Measurements from ENCODE around the gene GIMAP1.

The GIMAP1 gene

GRCh38 chr7:150738092-150738491 is 21.7 kb downstream of the GIMAP1 start:
- H3K4me2 ChIP-seq (ENCODE audit: low read length), result no peak overlapping the region
- H3K56ac ChIP-seq (ENCODE audit: low read length), result no peak overlapping the region
- no peak overlapping the region for H2AK5ac ChIP-seq (ENCODE audit: low read length)
- no peak overlapping the region for H2BK5ac ChIP-seq (ENCODE audit: low read length)
- H3K4me1 ChIP-seq (ENCODE audit: control insufficient read depth, low read depth, low read length), result peaks cover 3% of the 10 kb centered on the region
- no peak overlapping the region for H3K18ac ChIP-seq (ENCODE audit: low read length)
- peaks cover 62% of the 10 kb centered on the region for H3K27me3 ChIP-seq (ENCODE audit: insufficient read depth, low read length, poor library complexity)
- no peaks in the 10 kb centered on the region for H3K79me2 ChIP-seq (ENCODE audit: control insufficient read depth, insufficient read depth, low read length)
- no peak overlapping the region for H3K4ac ChIP-seq (ENCODE audit: low read depth, low read length)
- no peak overlapping the region for H3K23ac ChIP-seq (ENCODE audit: low read length)
- H3K27ac ChIP-seq (ENCODE audit: low read depth, low read length), result no peak overlapping the region
- no CpG with 5 or more reads among the region's 5 CpGs for WGBS (ENCODE audit: extremely low coverage, insufficient coverage, low lambda C conversion rate)
- H3K9ac ChIP-seq (ENCODE audit: low read length), result no peak overlapping the region
- H4K5ac ChIP-seq (ENCODE audit: low read length), result no peak overlapping the region
- H3K79me1 ChIP-seq (ENCODE audit: low read length), result no peaks in the 10 kb centered on the region
- H4K8ac ChIP-seq (ENCODE audit: low read depth, low read length), result no peak overlapping the region
- H2BK15ac ChIP-seq (replicated peaks; ENCODE audit: low read depth), result no peak overlapping the region
- H2BK120ac ChIP-seq (ENCODE audit: low read depth, low read length), result no peak overlapping the region
- H3K36me3 ChIP-seq (ENCODE audit: control insufficient read depth, insufficient read depth, low read length), result no peaks in the 10 kb centered on the region
- no peak for DNase-seq
- H3K4me3 ChIP-seq (ENCODE audit: low read length), result no peak overlapping the region

- H3K27me3 ChIP-seq (ENCODE audit: insufficient read depth, low read length, poor library complexity), result peaks cover 60% of the 10 kb centered on the region
- no peak overlapping the region for H3K18ac ChIP-seq (ENCODE audit: low read length)
- no peak overlapping the region for H3K23ac ChIP-seq (ENCODE audit: low read length)
- H3K4ac ChIP-seq (ENCODE audit: low read depth, low read length), result no peak overlapping the region
- no peak overlapping the region for H2AK5ac ChIP-seq (ENCODE audit: low read length)
- H3K56ac ChIP-seq (ENCODE audit: low read length), result no peak overlapping the region
- no peak overlapping the region for H4K8ac ChIP-seq (ENCODE audit: low read depth, low read length)
- no peaks in the 10 kb centered on the region for H3K79me1 ChIP-seq (ENCODE audit: low read length)
- no peak overlapping the region for H2BK5ac ChIP-seq (ENCODE audit: low read length)
- H3K9ac ChIP-seq (ENCODE audit: low read length), result no peak overlapping the region
- H2BK15ac ChIP-seq (replicated peaks; ENCODE audit: low read depth), result no peak overlapping the region
- no peak overlapping the region for H3K27ac ChIP-seq (ENCODE audit: low read depth, low read length)
- H3K4me2 ChIP-seq (ENCODE audit: low read length), result no peak overlapping the region
- no peaks in the 10 kb centered on the region for H3K79me2 ChIP-seq (ENCODE audit: control insufficient read depth, insufficient read depth, low read length)
- no peak overlapping the region for H4K5ac ChIP-seq (ENCODE audit: low read length)
- DNase-seq, result no peak
- no peak overlapping the region for H3K4me3 ChIP-seq (ENCODE audit: low read length)
- WGBS (ENCODE audit: extremely low coverage, insufficient coverage, low lambda C conversion rate), result no CpG with 5 or more reads among the region's 5 CpGs
- no peak overlapping the region for H2BK120ac ChIP-seq (ENCODE audit: low read depth, low read length)
- H3K4me1 ChIP-seq (ENCODE audit: control insufficient read depth, low read depth, low read length), result peaks cover 3% of the 10 kb centered on the region
- H3K36me3 ChIP-seq (ENCODE audit: control insufficient read depth, insufficient read depth, low read length), result no peaks in the 10 kb centered on the region
Measured at GRCh38 chr7:150738591-150739001, 22.2 kb downstream of the GIMAP1 start.

GRCh38 chr7:150739033-150739432 is 22.6 kb downstream of the GIMAP1 start:
- Histone ChIP-seq H3K79me2 (ENCODE audit: control insufficient read depth, insufficient read depth, low read length) (no peaks in the 10 kb centered on the region), H3K56ac (ENCODE audit: low read length) (no peak overlapping the region), H3K18ac (ENCODE audit: low read length) (no peak overlapping the region), H3K4me3 (ENCODE audit: low read length) (no peak overlapping the region), H3K9ac (ENCODE audit: low read length) (no peak overlapping the region), H4K5ac (ENCODE audit: low read length) (no peak overlapping the region), H3K4me2 (ENCODE audit: low read length) (no peak overlapping the region), H3K27ac (ENCODE audit: low read depth, low read length) (no peak overlapping the region), H3K4me1 (ENCODE audit: control insufficient read depth, low read depth, low read length) (peaks cover 3% of the 10 kb centered on the region), H2AK5ac (ENCODE audit: low read length) (no peak overlapping the region), H2BK15ac (replicated peaks; ENCODE audit: low read depth) (no peak overlapping the region), H3K4ac (ENCODE audit: low read depth, low read length) (no peak overlapping the region), H4K8ac (ENCODE audit: low read depth, low read length) (no peak overlapping the region), H2BK5ac (ENCODE audit: low read length) (no peak overlapping the region), H3K79me1 (ENCODE audit: low read length) (no peaks in the 10 kb centered on the region), H3K36me3 (ENCODE audit: control insufficient read depth, insufficient read depth, low read length) (no peaks in the 10 kb centered on the region), H3K23ac (ENCODE audit: low read length) (no peak overlapping the region), H2BK120ac (ENCODE audit: low read depth, low read length) (no peak overlapping the region), H3K27me3 (ENCODE audit: insufficient read depth, low read length, poor library complexity) (peaks cover 61% of the 10 kb centered on the region)
- no peak for DNase-seq

- Histone ChIP-seq H3K79me1 (ENCODE audit: low read length) (no peaks in the 10 kb centered on the region), H3K27ac (ENCODE audit: low read depth, low read length) (no peak overlapping the region), H3K56ac (ENCODE audit: low read length) (no peak overlapping the region), H3K4me2 (ENCODE audit: low read length) (no peak overlapping the region), H3K79me2 (ENCODE audit: control insufficient read depth, insufficient read depth, low read length) (no peaks in the 10 kb centered on the region), H3K36me3 (ENCODE audit: control insufficient read depth, insufficient read depth, low read length) (no peaks in the 10 kb centered on the region), H3K27me3 (ENCODE audit: insufficient read depth, low read length, poor library complexity) (peaks cover 58% of the 10 kb centered on the region), H3K4ac (ENCODE audit: low read depth, low read length) (no peak overlapping the region), H3K9ac (ENCODE audit: low read length) (no peak overlapping the region), H2BK15ac (replicated peaks; ENCODE audit: low read depth) (no peak overlapping the region), H3K4me1 (ENCODE audit: control insufficient read depth, low read depth, low read length) (peaks cover 3% of the 10 kb centered on the region), H4K5ac (ENCODE audit: low read length) (no peak overlapping the region), H4K8ac (ENCODE audit: low read depth, low read length) (no peak overlapping the region), H3K23ac (ENCODE audit: low read length) (no peak overlapping the region), H2BK5ac (ENCODE audit: low read length) (no peak overlapping the region), H2BK120ac (ENCODE audit: low read depth, low read length) (no peak overlapping the region), H3K4me3 (ENCODE audit: low read length) (no peak overlapping the region), H3K18ac (ENCODE audit: low read length) (no peak overlapping the region), H2AK5ac (ENCODE audit: low read length) (no peak overlapping the region)
- DNase-seq, result no peak
- no CpG with 5 or more reads among the region's 10 CpGs for WGBS (ENCODE audit: extremely low coverage, insufficient coverage, low lambda C conversion rate)
Measured at GRCh38 chr7:150740053-150740452, 23.6 kb downstream of the GIMAP1 start.

DNA sequence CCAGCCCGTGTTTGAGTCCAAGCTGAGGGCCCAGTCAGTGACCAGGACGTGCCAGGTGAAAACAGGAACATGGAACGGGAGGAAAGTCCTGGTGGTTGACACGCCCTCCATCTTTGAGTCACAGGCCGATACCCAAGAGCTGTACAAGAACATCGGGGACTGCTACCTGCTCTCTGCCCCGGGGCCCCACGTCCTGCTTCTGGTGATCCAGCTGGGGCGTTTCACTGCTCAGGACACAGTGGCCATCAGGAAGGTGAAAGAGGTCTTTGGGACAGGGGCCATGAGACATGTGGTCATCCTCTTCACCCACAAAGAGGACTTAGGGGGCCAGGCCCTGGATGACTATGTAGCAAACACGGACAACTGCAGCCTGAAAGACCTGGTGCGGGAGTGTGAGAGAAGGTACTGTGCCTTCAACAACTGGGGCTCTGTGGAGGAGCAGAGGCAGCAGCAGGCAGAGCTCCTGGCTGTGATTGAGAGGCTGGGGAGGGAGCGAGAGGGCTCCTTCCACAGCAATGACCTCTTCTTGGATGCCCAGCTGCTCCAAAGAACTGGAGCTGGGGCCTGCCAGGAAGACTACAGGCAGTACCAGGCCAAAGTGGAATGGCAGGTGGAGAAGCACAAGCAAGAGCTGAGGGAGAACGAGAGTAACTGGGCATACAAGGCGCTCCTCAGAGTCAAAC is 26.0 kb downstream of the GIMAP1 start:
- peaks cover 56% of the 10 kb centered on the region for H3K27me3 ChIP-seq (ENCODE audit: insufficient read depth, low read length, poor library complexity)

DNA sequence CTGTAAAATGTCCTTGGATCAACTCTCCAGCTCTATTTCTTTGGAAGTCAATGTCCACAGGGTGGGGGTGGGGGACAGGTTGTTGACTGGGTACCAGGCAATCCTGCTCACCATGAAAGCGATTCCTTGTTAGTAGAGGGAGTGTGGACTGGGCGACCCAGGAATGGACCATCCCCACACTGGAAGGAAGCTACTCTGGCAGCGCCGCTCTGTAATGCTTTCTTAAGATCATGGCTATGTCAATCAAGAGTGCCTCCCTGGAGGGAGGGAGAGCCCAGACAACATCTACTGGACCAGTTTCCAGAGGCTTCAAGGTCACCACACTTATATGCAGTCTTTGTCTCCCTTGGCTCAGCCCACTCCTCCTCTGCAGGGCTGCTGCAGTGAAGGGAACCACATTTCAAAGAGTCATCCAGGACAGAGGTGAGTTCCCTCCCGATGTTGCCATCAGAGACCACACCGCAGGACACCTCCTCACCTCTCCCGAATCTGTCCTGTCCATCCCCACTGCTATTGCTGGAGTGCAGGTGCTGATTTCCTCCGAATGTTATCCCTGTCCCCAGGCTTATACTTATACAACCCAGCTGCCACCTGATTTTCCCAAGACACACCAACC is 27.7 kb downstream of the GIMAP1 start:
- Histone ChIP-seq H3K27me3 (ENCODE audit: insufficient read depth, low read length, poor library complexity) (peaks cover 46% of the 10 kb centered on the region), H3K18ac (ENCODE audit: low read length) (no peak overlapping the region)

More for the DNA sequence above, 26.0 kb downstream of the GIMAP1 start:
- Histone ChIP-seq H3K56ac (ENCODE audit: low read length) (no peak overlapping the region), H3K23ac (ENCODE audit: low read length) (no peak overlapping the region), H3K4me1 (ENCODE audit: control insufficient read depth, low read depth, low read length) (no peaks in the 10 kb centered on the region), H3K79me2 (ENCODE audit: control insufficient read depth, insufficient read depth, low read length) (no peaks in the 10 kb centered on the region), H3K4ac (ENCODE audit: low read depth, low read length) (no peak overlapping the region), H3K18ac (ENCODE audit: low read length) (no peak overlapping the region), H2AK5ac (ENCODE audit: low read length) (no peak overlapping the region), H4K8ac (ENCODE audit: low read depth, low read length) (no peak overlapping the region), H3K4me2 (ENCODE audit: low read length) (no peak overlapping the region), H4K5ac (ENCODE audit: low read length) (no peak overlapping the region), H2BK5ac (ENCODE audit: low read length) (no peak overlapping the region), H3K4me3 (ENCODE audit: low read length) (no peak overlapping the region), H3K79me1 (ENCODE audit: low read length) (no peaks in the 10 kb centered on the region), H2BK15ac (replicated peaks; ENCODE audit: low read depth) (no peak overlapping the region), H3K27ac (ENCODE audit: low read depth, low read length) (no peak overlapping the region), H3K9ac (ENCODE audit: low read length) (no peak overlapping the region), H3K36me3 (ENCODE audit: control insufficient read depth, insufficient read depth, low read length) (no peaks in the 10 kb centered on the region), H2BK120ac (ENCODE audit: low read depth, low read length) (no peak overlapping the region)
- no CpG with 5 or more reads among the region's 14 CpGs for WGBS (ENCODE audit: extremely low coverage, insufficient coverage, low lambda C conversion rate)
- no peak for DNase-seq

More for the DNA sequence above, 27.7 kb downstream of the GIMAP1 start:
- Histone ChIP-seq H3K79me2 (ENCODE audit: control insufficient read depth, insufficient read depth, low read length) (no peaks in the 10 kb centered on the region), H3K4ac (ENCODE audit: low read depth, low read length) (no peak overlapping the region), H4K5ac (ENCODE audit: low read length) (no peak overlapping the region), H3K56ac (ENCODE audit: low read length) (no peak overlapping the region), H3K79me1 (ENCODE audit: low read length) (no peaks in the 10 kb centered on the region), H3K36me3 (ENCODE audit: control insufficient read depth, insufficient read depth, low read length) (no peaks in the 10 kb centered on the region), H2BK5ac (ENCODE audit: low read length) (no peak overlapping the region), H2AK5ac (ENCODE audit: low read length) (no peak overlapping the region), H3K4me1 (ENCODE audit: control insufficient read depth, low read depth, low read length) (no peaks in the 10 kb centered on the region), H4K8ac (ENCODE audit: low read depth, low read length) (no peak overlapping the region), H3K4me3 (ENCODE audit: low read length) (no peak overlapping the region), H3K23ac (ENCODE audit: low read length) (no peak overlapping the region), H3K4me2 (ENCODE audit: low read length) (no peak overlapping the region), H2BK120ac (ENCODE audit: low read depth, low read length) (no peak overlapping the region), H3K9ac (ENCODE audit: low read length) (no peak overlapping the region), H3K27ac (ENCODE audit: low read depth, low read length) (no peak overlapping the region), H2BK15ac (replicated peaks; ENCODE audit: low read depth) (no peak overlapping the region)
- no peak for DNase-seq
- no CpG with 5 or more reads among the region's 8 CpGs for WGBS (ENCODE audit: extremely low coverage, insufficient coverage, low lambda C conversion rate)

Data from mesendoderm (in vitro differentiated cells).